ENCODE measurements around the gene ARIH1.

GRCh38 chr15:72541674-72542073 lies 67.5 kb downstream of the ARIH1 start:
- TF ChIP-seq CTCF (IDR thresholded peaks at IDR 0.05) (no peak), REST (IDR thresholded peaks at IDR 0.05; ENCODE audit: insufficient read depth in 1 of 2, low read depth in 2 of 2, low read length in 1 of 2) (no peak), SIN3A (IDR thresholded peaks at IDR 0.05; ENCODE audit: borderline replicate concordance, insufficient read depth, low read depth, low read length) (no peak)

Measured in Panc1 (cell line).